Upper lobe of left lung (tissue), 4 donors: ENCODE results near the gene CCM2L.

Experiments used
- EP300 ChIP-seq, 4 donors: sonication (generic); formaldehyde crosslinking; IDR thresholded peaks; one replicate each; pipeline ENCODE4 v1.5.1; 2017; ENCODE audit warnings: antibody characterized with exemption in 4 of 4, control low read depth in 2 of 4
- TF ChIP-seq, protein P1 (sequence below), 6 experiments: fragments of 450-650 bp in 4 of 6; fragments of 200-600 bp in 2 of 6; sonication (generic) in 2 of 6; IDR thresholded peaks; one replicate each; pipeline ENCODE4 v1.5.1; 2016 to 2019; ENCODE audit warnings: antibody characterized with exemption in 6 of 6

DNA sequence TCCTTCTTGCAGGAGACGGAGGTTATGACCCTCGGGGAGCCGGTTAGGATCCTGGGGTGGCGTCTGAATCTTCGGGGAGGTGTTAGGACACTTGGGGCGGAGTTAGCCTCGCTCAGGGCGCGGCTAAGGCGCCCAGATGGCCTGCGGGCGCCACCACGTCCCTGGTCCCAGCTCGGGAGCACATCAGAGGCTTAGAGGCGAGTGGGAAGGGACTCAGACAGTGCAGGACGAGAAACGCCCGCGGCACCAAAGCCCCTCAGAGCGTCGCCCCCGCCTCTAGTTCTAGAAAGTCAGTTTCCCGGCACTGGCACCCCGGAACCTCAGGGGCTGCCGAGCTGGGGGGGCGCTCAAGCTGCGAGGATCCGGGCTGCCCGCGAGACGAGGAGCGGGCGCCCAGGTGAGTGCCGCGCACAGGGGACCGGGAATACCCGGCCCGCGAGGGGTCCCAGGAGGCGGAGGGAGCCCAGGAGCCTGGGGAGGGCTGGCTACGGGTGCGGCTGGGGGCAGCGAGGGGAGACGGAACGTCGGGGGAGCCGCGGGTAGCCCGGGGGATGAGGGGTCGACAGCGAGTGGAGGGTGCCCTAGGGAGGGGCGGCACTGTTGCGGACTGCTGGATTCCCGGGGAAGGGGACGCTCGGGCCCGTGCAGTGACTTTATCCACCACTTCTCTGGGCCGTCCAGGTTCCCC is 42.0 kb downstream of the CCM2L start, which contains the start of gene HCK:
- TF ChIP-seq, protein P1, sequence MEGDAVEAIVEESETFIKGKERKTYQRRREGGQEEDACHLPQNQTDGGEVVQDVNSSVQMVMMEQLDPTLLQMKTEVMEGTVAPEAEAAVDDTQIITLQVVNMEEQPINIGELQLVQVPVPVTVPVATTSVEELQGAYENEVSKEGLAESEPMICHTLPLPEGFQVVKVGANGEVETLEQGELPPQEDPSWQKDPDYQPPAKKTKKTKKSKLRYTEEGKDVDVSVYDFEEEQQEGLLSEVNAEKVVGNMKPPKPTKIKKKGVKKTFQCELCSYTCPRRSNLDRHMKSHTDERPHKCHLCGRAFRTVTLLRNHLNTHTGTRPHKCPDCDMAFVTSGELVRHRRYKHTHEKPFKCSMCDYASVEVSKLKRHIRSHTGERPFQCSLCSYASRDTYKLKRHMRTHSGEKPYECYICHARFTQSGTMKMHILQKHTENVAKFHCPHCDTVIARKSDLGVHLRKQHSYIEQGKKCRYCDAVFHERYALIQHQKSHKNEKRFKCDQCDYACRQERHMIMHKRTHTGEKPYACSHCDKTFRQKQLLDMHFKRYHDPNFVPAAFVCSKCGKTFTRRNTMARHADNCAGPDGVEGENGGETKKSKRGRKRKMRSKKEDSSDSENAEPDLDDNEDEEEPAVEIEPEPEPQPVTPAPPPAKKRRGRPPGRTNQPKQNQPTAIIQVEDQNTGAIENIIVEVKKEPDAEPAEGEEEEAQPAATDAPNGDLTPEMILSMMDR (IDR thresholded peaks at IDR 0.05), result no peak
- TF ChIP-seq EP300 (IDR thresholded peaks at IDR 0.05), result no peak
